GM12873 (cell line): Measurements from ENCODE around the gene XXYLT1.
A peak's percentile ranks its signal among the peaks of the same experiment; 100 is the strongest.

Experiments
- TF ChIP-seq, protein P1 (sequence below): IDR thresholded peaks from 2 replicates; pipeline ENCODE4 v1.5.1; 2012; ENCODE audit warnings: low read depth, mild to moderate bottlenecking, moderate library complexity, low read length, control low read depth; ENCODE audit not compliant: insufficient read depth; ENCODE audit errors: missing control alignments

The XXYLT1 gene

DNA sequence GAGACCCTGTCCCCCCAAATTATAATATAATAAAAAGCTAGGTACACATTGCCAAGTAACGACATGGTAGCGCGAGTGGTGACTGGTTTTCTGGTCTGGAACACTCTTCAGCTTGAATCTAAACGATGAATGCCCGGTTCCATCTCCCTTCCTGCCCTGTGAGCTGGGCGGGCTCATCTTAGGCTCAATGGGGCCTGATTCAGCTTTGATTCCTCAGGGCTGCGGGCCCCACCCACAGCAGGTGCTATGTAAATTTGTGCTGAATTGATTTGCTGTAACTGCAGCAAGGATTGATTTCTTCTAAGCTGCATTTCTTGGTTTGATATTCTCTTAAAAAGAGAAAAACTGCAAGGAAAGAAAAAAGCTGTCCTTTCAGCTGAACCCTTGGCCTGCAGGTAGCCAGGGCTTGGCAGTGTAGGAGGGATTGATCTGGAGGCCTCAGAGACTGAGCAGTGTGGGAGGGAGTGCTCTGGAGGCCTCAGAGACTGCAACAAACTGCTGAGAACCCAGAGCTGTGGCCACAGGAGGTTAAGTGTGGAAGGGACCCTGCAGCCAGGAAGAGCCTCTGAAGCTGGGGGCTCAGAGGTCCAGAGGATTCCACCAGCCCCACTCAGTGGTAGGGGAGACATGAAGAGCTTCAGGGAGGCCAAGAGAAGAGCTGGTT lies 231.6 kb downstream of the XXYLT1 start:
- TF ChIP-seq, protein P1, sequence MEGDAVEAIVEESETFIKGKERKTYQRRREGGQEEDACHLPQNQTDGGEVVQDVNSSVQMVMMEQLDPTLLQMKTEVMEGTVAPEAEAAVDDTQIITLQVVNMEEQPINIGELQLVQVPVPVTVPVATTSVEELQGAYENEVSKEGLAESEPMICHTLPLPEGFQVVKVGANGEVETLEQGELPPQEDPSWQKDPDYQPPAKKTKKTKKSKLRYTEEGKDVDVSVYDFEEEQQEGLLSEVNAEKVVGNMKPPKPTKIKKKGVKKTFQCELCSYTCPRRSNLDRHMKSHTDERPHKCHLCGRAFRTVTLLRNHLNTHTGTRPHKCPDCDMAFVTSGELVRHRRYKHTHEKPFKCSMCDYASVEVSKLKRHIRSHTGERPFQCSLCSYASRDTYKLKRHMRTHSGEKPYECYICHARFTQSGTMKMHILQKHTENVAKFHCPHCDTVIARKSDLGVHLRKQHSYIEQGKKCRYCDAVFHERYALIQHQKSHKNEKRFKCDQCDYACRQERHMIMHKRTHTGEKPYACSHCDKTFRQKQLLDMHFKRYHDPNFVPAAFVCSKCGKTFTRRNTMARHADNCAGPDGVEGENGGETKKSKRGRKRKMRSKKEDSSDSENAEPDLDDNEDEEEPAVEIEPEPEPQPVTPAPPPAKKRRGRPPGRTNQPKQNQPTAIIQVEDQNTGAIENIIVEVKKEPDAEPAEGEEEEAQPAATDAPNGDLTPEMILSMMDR, result no peak

DNA sequence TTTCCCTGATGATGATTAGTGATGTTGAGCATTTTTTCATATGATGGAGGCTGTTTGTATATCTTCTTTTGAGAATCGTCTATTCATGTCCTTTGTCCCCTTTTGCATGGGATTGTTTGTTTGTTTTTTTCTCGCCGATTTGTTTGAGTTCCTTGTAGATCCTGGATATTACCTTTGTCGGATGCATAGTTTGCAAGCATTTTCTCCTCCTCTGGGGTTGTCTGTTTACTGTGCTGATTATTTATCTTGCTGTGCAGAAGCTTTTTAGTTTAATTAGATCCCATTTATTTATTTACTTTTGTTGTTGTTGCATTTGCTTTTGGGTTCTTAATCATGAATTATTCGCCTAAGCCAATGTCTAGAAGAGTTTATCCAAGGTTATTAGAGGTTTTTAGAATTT lies 232.8 kb downstream of the XXYLT1 start:
- TF ChIP-seq, protein P1, result no peak

DNA sequence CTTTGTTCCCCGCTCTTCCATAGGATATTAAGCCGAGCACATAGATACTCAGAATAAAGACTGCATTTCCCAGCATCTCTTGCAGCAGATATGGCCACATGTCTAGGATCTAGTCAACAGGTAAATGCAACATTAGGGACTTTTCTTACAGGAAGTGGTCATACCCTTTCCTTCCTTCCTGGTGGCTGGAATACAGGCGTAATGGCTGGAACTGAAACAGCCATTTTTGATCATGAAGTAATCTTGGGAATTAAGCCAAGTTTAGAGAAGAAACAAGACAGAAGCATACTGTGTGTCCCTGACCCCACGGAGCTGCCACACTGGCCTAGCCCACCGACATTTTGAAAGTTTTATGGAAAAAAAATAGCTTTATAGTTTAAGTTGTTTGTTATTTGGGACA lies 234.0 kb downstream of the XXYLT1 start:
- TF ChIP-seq, protein P1, result no peak

DNA sequence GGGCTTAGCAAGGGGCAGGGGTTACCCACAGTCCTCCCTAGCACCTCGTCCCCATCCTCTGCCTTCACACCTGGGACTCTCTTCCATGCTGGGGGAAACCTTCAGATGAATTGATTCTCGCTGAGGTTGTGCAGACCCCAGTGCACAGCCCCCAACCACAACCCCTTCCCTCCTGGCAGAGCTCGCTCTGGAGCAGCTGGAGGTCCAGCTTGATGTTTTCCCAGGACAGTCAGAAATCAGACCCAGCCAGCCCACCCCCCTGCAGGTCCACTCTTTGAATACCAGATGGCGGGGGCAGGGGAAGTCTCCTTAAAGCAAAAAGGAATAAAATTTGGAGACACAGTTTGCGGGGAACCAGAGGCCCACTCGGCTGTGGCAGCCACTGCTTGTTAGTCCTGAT lies 234.4 kb downstream of the XXYLT1 start:
- TF ChIP-seq, protein P1, result no peak

DNA sequence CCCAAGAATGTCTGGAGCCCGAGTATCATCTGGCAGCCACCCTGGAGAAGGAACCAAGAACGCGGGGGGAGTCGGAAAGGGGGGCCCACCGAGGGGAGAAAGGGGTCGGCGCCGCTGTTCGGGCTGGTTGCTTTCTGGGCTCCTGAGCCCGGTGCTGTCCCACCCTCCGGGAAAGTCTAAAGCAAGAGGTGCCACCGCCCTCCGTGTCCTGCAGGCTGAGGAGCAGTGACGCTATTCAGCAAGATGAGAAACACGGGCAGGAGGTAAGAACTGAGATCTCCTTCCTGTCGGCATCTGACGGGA lies 234.8 kb downstream of the XXYLT1 start:
- TF ChIP-seq, protein P1, result no peak

DNA sequence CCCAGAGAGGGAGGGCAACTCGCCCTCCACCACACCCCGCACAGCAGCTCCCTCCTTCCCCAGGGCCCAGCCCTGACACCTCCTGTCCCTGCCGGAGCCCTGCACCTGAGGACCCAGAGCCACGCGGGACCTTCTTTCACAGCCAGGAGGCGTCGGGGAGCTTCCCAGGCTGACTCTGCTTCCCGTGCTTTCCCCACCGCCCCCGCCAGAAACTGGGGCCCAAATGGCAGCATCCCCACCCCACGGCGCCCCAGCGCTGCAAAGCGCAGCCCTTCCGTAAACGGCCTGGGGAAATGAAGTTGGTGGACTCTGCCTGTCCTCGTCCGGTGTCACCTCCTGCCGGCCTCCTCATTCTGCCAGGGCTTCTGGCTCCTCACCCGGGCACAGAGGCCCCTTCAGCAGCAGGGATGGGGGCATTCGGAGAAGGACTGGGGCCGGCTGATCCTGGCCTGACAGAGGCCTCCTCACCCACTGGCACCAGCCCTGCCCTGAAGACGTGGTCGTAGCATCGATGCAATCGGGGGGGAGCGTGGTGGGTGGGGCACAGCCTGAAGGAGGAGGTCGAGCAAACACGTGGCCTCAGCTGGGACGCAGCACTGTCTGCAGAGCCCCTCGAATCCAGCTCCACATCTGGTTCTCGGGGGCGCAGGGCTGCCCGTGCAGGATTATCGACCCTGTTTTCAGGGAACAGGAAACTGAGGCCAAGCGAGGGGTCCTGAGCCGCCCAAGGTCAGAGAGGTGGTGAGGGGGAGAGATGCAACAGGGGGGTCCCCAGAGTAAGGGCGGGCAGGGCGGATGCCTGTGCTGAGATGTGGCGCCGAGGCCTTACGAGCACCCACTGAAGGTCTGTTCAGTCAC lies 235.4 kb downstream of the XXYLT1 start:
- TF ChIP-seq, protein P1, result peak; percentile 22

DNA sequence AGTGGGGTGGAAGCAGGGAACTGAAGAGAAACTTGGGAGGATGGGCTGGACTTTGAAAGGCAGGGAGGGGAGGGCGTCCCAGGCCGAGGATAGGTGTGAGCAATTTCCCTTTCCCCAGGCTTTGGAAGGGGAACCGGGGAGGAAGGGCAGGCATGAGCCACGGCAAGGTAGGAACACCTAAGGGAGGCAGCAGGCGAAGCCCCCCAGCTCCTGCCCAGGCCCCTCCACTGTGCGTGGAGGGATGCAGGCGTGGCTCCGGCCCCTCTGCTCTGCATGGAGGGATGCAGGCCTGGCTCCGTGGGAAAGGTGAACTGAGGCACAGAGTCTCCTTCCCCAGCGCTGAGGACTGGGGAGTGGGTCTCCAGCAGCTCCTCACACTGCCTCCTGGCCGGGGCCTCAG lies 236.4 kb downstream of the XXYLT1 start:
- TF ChIP-seq, protein P1, result no peak
